ENCODE results near the gene GMNN.

The GMNN gene

GRCh38 chr6:24795106-24795505, 20.4 kb downstream of the GMNN start:
- TF ChIP-seq, protein P1, sequence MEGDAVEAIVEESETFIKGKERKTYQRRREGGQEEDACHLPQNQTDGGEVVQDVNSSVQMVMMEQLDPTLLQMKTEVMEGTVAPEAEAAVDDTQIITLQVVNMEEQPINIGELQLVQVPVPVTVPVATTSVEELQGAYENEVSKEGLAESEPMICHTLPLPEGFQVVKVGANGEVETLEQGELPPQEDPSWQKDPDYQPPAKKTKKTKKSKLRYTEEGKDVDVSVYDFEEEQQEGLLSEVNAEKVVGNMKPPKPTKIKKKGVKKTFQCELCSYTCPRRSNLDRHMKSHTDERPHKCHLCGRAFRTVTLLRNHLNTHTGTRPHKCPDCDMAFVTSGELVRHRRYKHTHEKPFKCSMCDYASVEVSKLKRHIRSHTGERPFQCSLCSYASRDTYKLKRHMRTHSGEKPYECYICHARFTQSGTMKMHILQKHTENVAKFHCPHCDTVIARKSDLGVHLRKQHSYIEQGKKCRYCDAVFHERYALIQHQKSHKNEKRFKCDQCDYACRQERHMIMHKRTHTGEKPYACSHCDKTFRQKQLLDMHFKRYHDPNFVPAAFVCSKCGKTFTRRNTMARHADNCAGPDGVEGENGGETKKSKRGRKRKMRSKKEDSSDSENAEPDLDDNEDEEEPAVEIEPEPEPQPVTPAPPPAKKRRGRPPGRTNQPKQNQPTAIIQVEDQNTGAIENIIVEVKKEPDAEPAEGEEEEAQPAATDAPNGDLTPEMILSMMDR (conservative IDR thresholded peaks at IDR 0.05; ENCODE audit: control insufficient read depth, insufficient read depth, low read depth, low read length), result no peak
- DNase-seq (ENCODE audit: low read depth), result no peak
- no peak overlapping the region for H3K4me3 ChIP-seq (ENCODE audit: control insufficient read depth, low read depth, low read length)

- TF ChIP-seq, protein P1 (conservative IDR thresholded peaks at IDR 0.05; ENCODE audit: control insufficient read depth, insufficient read depth, low read depth, low read length), result no peak
Measured at GRCh38 chr6:24796616-24797290, 22.0 kb downstream of the GMNN start.

DNA sequence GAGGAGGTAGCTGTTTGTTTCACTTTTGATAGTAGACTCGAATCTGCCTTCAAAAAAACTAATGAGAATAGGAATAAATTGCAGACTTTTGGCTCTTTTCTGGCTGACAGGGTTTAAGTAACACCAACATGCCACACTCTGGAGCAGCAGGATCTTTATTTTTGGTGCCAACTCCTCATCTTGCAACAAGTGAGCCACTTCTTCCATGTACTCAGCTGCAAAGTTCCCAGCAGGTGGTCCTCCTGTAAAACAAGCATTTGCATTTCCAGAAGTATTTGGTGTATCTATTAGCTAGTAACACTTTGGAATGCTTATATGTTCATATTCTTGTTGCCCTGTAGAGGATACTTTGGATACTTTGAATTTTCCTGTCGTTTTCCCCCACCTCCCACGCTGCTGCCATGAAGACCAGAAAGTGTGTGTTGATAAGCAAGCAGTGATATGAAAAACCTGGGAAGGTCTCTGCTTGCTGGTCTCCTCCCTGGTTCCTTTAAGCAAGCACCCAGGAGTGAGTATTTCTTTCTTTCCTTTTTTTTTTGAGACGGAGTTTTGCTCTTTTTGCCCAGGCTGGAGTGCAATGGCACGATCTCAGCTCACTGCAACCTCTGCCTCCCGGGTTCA, 23.0 kb downstream of the GMNN start:
- no peak for DNase-seq (ENCODE audit: low read depth)
- H3K4me3 ChIP-seq (ENCODE audit: control insufficient read depth, low read depth, low read length), result no peak overlapping the region
- TF ChIP-seq, protein P1 (conservative IDR thresholded peaks at IDR 0.05; ENCODE audit: control insufficient read depth, insufficient read depth, low read depth, low read length), result no peak

More at GRCh38 chr6:24796616-24797290, 22.0 kb downstream of the GMNN start:
- no peak for DNase-seq (ENCODE audit: low read depth)
- no peak overlapping the region for H3K4me3 ChIP-seq (ENCODE audit: control insufficient read depth, low read depth, low read length)

DNA sequence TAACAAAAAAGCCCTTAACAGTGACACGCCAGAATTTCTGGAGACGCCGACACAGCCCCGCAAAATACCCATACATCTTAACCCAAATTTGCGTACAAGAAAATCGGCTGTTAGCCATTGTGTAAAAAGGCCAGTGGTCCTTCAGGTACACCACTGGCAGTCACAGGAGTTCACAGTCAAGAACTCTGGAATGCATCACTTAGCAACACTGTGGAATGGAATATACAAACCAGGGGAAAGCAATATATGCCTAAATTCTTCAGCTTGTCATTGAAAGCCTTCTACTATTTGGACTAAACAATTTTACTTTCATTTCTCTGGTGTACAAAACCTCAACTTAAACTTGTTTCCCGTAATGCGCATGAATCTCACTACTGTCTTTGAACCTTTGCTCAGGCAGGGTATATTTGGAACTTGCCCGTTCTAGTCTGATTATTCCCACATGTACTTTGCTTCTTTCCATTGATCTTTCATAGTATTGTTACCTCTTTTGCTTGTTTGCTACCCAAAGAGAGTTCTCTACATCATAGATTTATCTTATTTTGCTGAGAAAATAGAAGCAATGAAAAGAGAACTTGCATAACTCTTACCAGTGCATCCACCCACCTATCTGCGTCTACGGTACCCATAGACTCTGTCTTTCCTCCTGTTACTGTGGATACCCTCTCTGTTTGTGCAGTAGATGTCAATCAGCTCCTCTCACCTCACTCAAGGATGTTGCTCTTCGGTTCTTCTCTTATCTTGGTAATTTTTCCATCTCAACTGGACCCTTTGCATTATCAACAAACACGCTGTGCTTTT, 24.2 kb downstream of the GMNN start, which contains the start of gene ARMH2:
ARMH2 (minus strand) TSS at position 178 of the 801 bp plus-strand sequence; CDS start at position 118, 60 bp downstream.
- TF ChIP-seq, protein P1 (conservative IDR thresholded peaks at IDR 0.05; ENCODE audit: control insufficient read depth, insufficient read depth, low read depth, low read length), result no peak
- DNase-seq (ENCODE audit: low read depth), result no peak
- H3K4me3 ChIP-seq (ENCODE audit: control insufficient read depth, low read depth, low read length), result no peak within 1 kb of the TSS

- no peak for DNase-seq (ENCODE audit: low read depth)
- no peak overlapping the region for H3K4me3 ChIP-seq (ENCODE audit: control insufficient read depth, low read depth, low read length)
Measured at GRCh38 chr6:24799541-24799915, 24.8 kb downstream of the GMNN start.

More at GRCh38 chr6:24799541-24799915, 24.8 kb downstream of the GMNN start:
- TF ChIP-seq, protein P1 (conservative IDR thresholded peaks at IDR 0.05; ENCODE audit: control insufficient read depth, insufficient read depth, low read depth, low read length), result no peak
